Ishikawa (cell line): ENCODE results near the gene PTPRM.

ENCODE experiments used
- CEBPB ChIP-seq: IDR thresholded peaks from 2 replicates; pipeline ENCODE4 v1.6.1; 2012
- CREB1 ChIP-seq: IDR thresholded peaks from 2 replicates; pipeline ENCODE4 v1.6.1; 2012; ENCODE audit warnings: low read depth
- EP300 ChIP-seq: IDR thresholded peaks from 2 replicates; pipeline ENCODE4 v1.6.1; 2012; ENCODE audit warnings: borderline replicate concordance
- RAD21 ChIP-seq: IDR thresholded peaks from 2 replicates; pipeline ENCODE4 v1.6.1; 2012; ENCODE audit warnings: low read depth
- TAF1 ChIP-seq: IDR thresholded peaks from 2 replicates; pipeline ENCODE4 v1.6.1; 2012; ENCODE audit warnings: low read depth, mild to moderate bottlenecking
- TEAD4 ChIP-seq: IDR thresholded peaks from 2 replicates; pipeline ENCODE4 v1.6.1; 2012
- YY1 ChIP-seq: IDR thresholded peaks from 2 replicates; pipeline ENCODE4 v1.6.1; 2012; ENCODE audit warnings: low read depth
- TF ChIP-seq, protein P1 (sequence below): IDR thresholded peaks from 2 replicates; pipeline ENCODE4 v1.6.1; 2012; ENCODE audit warnings: low read depth, mild to moderate bottlenecking
- TF ChIP-seq, protein P2 (sequence below): IDR thresholded peaks from 2 replicates; pipeline ENCODE4 v1.6.1; 2012

DNA sequence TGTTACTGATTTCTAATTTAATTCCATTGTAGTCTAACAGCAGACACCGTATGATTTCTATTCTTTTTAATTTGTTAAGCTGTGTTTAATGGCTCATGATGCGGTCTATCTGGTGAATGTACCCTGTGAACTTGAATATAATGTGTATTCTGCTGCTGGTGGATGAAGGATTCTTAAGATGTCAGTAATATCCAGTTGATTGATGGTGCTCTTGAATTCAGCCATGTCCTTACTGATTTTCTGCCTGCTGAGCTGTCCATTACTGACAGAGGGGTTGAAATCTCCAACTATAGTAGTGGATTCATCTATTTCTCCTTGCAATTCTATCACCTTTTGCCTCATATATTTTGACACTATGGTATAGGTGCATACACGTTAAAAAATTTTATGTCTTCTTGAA is 668.8 kb downstream of the PTPRM start:
- no peak for TF ChIP-seq EP300
- TF ChIP-seq, protein P1, sequence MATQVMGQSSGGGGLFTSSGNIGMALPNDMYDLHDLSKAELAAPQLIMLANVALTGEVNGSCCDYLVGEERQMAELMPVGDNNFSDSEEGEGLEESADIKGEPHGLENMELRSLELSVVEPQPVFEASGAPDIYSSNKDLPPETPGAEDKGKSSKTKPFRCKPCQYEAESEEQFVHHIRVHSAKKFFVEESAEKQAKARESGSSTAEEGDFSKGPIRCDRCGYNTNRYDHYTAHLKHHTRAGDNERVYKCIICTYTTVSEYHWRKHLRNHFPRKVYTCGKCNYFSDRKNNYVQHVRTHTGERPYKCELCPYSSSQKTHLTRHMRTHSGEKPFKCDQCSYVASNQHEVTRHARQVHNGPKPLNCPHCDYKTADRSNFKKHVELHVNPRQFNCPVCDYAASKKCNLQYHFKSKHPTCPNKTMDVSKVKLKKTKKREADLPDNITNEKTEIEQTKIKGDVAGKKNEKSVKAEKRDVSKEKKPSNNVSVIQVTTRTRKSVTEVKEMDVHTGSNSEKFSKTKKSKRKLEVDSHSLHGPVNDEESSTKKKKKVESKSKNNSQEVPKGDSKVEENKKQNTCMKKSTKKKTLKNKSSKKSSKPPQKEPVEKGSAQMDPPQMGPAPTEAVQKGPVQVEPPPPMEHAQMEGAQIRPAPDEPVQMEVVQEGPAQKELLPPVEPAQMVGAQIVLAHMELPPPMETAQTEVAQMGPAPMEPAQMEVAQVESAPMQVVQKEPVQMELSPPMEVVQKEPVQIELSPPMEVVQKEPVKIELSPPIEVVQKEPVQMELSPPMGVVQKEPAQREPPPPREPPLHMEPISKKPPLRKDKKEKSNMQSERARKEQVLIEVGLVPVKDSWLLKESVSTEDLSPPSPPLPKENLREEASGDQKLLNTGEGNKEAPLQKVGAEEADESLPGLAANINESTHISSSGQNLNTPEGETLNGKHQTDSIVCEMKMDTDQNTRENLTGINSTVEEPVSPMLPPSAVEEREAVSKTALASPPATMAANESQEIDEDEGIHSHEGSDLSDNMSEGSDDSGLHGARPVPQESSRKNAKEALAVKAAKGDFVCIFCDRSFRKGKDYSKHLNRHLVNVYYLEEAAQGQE: no peak
- TF ChIP-seq, protein P2, sequence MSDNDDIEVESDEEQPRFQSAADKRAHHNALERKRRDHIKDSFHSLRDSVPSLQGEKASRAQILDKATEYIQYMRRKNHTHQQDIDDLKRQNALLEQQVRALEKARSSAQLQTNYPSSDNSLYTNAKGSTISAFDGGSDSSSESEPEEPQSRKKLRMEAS: no peak
- no peak for TF ChIP-seq TAF1
- TF ChIP-seq YY1: no peak
- TF ChIP-seq CREB1: no peak
- no peak for TF ChIP-seq TEAD4
- TF ChIP-seq RAD21: no peak
- TF ChIP-seq CEBPB: no peak
